ENCODE results near the gene STRC. TPM values are rescaled to one million over a fixed set of nuclear protein-coding genes. Genes with fewer than 3 reads are reported as not detected.
"Not testable (repeated sequence)": the region's sequence is repeated elsewhere in the genome, so short reads cannot be mapped to it uniquely, and the experiment has no call there.

Gene STRC
- total RNA-seq, 1 experiment from 2014 or later = 0.22 TPM

DNA sequence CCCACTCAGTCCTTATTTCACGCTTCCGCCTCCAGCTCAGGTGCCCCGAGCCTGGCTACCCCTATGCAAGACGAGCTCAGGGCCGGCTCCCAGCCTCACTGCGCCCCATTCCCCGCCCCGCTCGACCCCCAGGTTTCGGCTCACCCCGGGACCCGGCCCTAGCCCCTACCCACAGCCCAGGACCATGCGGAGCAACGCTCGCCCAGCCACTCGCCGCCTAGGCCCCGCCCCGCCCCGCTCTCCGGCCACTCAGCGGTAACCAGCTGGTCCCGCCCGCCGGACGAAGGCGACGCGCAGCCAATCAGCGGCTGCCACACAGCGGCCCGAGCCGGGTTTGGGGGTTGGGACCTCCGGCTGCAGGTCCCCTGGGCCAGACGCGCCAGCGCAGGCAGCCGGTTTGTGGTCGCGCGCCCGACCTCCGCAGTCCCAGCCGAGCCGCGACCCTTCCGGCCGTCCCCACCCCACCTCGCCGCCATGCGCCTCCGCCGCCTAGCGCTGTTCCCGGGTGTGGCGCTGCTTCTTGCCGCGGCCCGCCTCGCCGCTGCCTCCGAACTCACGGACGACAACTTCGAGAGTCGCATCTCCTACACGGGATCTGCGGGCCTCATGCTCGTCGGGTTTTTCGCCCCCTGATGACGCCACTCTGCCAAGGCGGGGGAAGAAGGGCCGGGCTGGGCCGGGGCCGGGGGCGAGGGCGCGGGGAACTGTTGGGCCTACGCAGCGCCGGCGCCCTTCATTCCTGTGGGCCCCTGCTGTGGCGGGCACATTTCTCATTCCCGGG is 30.2 kb upstream of the STRC start, which contains the start of gene CATSPER2:
CATSPER2 (minus strand) TSS at position 196 of the 781 bp plus-strand sequence. CDS start 783 bp downstream, outside the sequence.
- ATAC-seq (no peak), DNase-seq (no peak)
- CTCF ChIA-PET = no interaction called here
- Histone ChIP-seq H3K9me2 (replicated peaks; ENCODE audit: low read length) (no peaks in the 10 kb centered on the region), H3K27me3 (ENCODE audit: low read length) (no peaks in the 10 kb centered on the region), H3K4me2 (ENCODE audit: low read length) (no peak within 1 kb of the TSS), H3K36me3 (ENCODE audit: low read depth, low read length) (no peaks in the 10 kb centered on the region), H4K20me1 (ENCODE audit: low read length) (no peaks in the 10 kb centered on the region), H2AFZ (ENCODE audit: low read length) (no peak within 1 kb of the TSS), H3K4me3 (ENCODE audit: low read length) (no peak within 1 kb of the TSS), H3K9me3 (ENCODE audit: low read length) (no peaks in the 10 kb centered on the region), H3K79me2 (ENCODE audit: low read length) (no peaks in the 10 kb centered on the region), H3F3A (ENCODE audit: low read length, unreplicated experiment) (no peaks in the 10 kb centered on the region), H3K9ac (ENCODE audit: low read length) (no peak within 1 kb of the TSS), H3K27ac (ENCODE audit: low read length) (no peak within 1 kb of the TSS), H3K4me1 (ENCODE audit: insufficient read depth, low read length) (no peaks in the 10 kb centered on the region)
- no peak for TF ChIP-seq EZH2 (IDR thresholded peaks at IDR 0.05; ENCODE audit: low read length, unreplicated experiment)
- TF ChIP-seq, protein P1, sequence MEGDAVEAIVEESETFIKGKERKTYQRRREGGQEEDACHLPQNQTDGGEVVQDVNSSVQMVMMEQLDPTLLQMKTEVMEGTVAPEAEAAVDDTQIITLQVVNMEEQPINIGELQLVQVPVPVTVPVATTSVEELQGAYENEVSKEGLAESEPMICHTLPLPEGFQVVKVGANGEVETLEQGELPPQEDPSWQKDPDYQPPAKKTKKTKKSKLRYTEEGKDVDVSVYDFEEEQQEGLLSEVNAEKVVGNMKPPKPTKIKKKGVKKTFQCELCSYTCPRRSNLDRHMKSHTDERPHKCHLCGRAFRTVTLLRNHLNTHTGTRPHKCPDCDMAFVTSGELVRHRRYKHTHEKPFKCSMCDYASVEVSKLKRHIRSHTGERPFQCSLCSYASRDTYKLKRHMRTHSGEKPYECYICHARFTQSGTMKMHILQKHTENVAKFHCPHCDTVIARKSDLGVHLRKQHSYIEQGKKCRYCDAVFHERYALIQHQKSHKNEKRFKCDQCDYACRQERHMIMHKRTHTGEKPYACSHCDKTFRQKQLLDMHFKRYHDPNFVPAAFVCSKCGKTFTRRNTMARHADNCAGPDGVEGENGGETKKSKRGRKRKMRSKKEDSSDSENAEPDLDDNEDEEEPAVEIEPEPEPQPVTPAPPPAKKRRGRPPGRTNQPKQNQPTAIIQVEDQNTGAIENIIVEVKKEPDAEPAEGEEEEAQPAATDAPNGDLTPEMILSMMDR (conservative IDR thresholded peaks at IDR 0.05; ENCODE audit: low read depth, low read length) = no peak
- TF ChIP-seq EZH2phosphoT487 (IDR thresholded peaks at IDR 0.05; ENCODE audit: borderline replicate concordance, low read length) = no peak
- POLR2A ChIA-PET (ENCODE audit: unreplicated experiment) = no interaction called here
- no TSS peak for BruUV-seq (replicated peaks)
- intact Hi-C loops (cut with micrococcal nuclease) = no loop called here

DNA sequence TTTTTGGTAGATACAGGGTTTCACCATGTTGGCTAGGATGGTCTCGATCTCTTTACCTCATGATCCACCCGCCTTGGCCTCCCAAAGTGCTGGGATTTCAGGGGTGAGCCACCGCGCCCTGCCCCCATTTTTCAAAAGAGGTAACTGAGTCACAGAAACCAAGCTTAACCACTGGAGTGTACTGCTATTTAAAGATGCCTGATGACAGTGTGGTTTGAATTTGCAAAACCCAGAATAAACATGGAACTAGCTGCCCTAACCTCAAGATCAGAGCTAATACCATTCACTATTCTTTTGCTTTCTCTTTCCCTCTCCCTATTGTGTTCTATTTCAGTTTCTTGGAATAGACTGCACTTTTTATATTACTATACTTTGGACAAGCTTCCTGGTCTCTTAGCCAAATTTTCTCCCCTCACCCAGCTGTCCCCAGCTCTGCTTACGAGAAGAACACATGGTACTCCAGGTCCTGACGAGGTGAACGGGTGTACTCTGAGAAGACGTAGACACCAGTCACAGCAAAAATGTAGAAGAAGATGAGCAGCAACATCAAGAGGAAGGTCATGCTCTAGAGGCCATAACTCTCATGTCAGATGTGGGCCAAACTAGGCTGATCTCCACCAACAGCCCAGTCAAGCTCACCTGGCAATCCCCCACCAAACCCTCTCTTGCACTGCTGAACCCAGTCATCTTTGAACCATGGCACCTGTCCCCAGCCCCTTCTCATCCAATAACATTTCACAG is 20.0 kb upstream of the STRC start:
- H3K4me1 ChIP-seq (ENCODE audit: insufficient read depth, low read length); H3K27ac ChIP-seq (ENCODE audit: low read length); intact Hi-C loops (cut with micrococcal nuclease); H3K9ac ChIP-seq (ENCODE audit: low read length); POLR2A ChIA-PET (ENCODE audit: unreplicated experiment); BruUV-seq (replicated peaks); H3K9me3 ChIP-seq (ENCODE audit: low read length); CTCF ChIA-PET; ATAC-seq; H2AFZ ChIP-seq (ENCODE audit: low read length); H3F3A ChIP-seq (ENCODE audit: low read length, unreplicated experiment); H4K20me1 ChIP-seq (ENCODE audit: low read length); H3K36me3 ChIP-seq (ENCODE audit: low read depth, low read length); H3K27me3 ChIP-seq (ENCODE audit: low read length); H3K4me3 ChIP-seq (ENCODE audit: low read length); H3K79me2 ChIP-seq (ENCODE audit: low read length); H3K4me2 ChIP-seq (ENCODE audit: low read length); DNase-seq; H3K9me2 ChIP-seq (replicated peaks; ENCODE audit: low read length): not testable (repeated sequence)

DNA sequence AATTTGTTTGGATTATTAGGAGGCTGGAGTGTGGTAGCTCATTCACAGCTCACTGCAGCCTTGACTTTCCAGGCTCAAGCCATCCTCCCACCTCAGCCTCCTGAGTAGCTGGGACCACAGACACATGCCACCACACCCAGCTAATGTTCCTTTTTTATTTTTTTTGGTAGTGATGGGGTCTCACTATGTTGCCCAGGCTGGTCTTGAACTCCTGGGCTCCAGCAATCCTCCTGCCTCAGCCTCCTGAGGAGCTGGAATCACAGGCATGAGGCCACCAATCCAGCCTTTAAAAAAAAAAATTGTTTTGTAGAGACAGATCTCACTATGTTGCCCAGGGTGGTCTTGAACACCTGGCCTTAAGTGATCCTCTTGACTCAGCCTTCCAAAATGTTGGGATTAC is 8.3 kb upstream of the STRC start:
- H3K9me2 ChIP-seq (replicated peaks; ENCODE audit: low read length); H3K4me1 ChIP-seq (ENCODE audit: insufficient read depth, low read length); BruUV-seq (replicated peaks); H3K4me2 ChIP-seq (ENCODE audit: low read length); CTCF ChIA-PET; intact Hi-C loops (cut with micrococcal nuclease); H2AFZ ChIP-seq (ENCODE audit: low read length); H3K79me2 ChIP-seq (ENCODE audit: low read length); H3K9me3 ChIP-seq (ENCODE audit: low read length); ATAC-seq; H3K27me3 ChIP-seq (ENCODE audit: low read length); H3F3A ChIP-seq (ENCODE audit: low read length, unreplicated experiment); H3K27ac ChIP-seq (ENCODE audit: low read length); DNase-seq; H4K20me1 ChIP-seq (ENCODE audit: low read length); POLR2A ChIA-PET (ENCODE audit: unreplicated experiment); H3K4me3 ChIP-seq (ENCODE audit: low read length); H3K36me3 ChIP-seq (ENCODE audit: low read depth, low read length); H3K9ac ChIP-seq (ENCODE audit: low read length): not testable (repeated sequence)
